ENCODE results near the gene PCDH17.

The PCDH17 gene

GRCh38 chr13:57627663-57628062, 3.9 kb upstream of the PCDH17 start:
- Histone ChIP-seq H3K4me3 (ENCODE audit: low read depth in 1 of 2, low read length in 2 of 2) (no peak overlapping the region), H3K27me3 (ENCODE audit: control insufficient read depth in 1 of 2, insufficient read depth in 2 of 2, low read length in 2 of 2) (peaks cover 24 to 48% of the 10 kb centered on the region in 2 donors), H3K9ac (ENCODE audit: low read depth in 1 of 2, low read length in 2 of 2) (no peak overlapping the region), H3K27ac (ENCODE audit: low read depth, low read length) (no peak overlapping the region), H3K4me1 (ENCODE audit: control insufficient read depth in 1 of 2, insufficient read depth in 2 of 2, low read length in 2 of 2) (peaks cover 0 to 7% of the 10 kb centered on the region in 2 donors), H3K9me3 (ENCODE audit: control insufficient read depth in 1 of 2, low read length in 2 of 2) (peaks cover 0 to 4% of the 10 kb centered on the region in 2 donors), H3K36me3 (ENCODE audit: control insufficient read depth in 1 of 2, insufficient read depth in 2 of 2, low read length in 2 of 2) (no peaks in the 10 kb centered on the region)

- peaks cover 26 to 64% of the 10 kb centered on the region in 2 donors for H3K27me3 ChIP-seq (ENCODE audit: control insufficient read depth in 1 of 2, insufficient read depth in 2 of 2, low read length in 2 of 2)
- H3K9ac ChIP-seq (ENCODE audit: low read depth in 1 of 2, low read length in 2 of 2): no peak overlapping the region
- H3K4me1 ChIP-seq (ENCODE audit: control insufficient read depth in 1 of 2, insufficient read depth in 2 of 2, low read length in 2 of 2): peaks cover 0 to 7% of the 10 kb centered on the region in 2 donors
- H3K4me3 ChIP-seq (ENCODE audit: low read depth in 1 of 2, low read length in 2 of 2): peak overlapping the region; percentile 25 to 29
- peaks cover 0 to 17% of the 10 kb centered on the region in 2 donors for H3K9me3 ChIP-seq (ENCODE audit: control insufficient read depth in 1 of 2, low read length in 2 of 2)
- no peak overlapping the region for H3K27ac ChIP-seq (ENCODE audit: low read depth, low read length)
- no peaks in the 10 kb centered on the region for H3K36me3 ChIP-seq (ENCODE audit: control insufficient read depth in 1 of 2, insufficient read depth in 2 of 2, low read length in 2 of 2)
These were observed 2.1 kb upstream of the PCDH17 start for GRCh38 chr13:57629391-57629804.

- Histone ChIP-seq H3K36me3 (ENCODE audit: control insufficient read depth in 1 of 2, insufficient read depth in 2 of 2, low read length in 2 of 2) (no peaks in the 10 kb centered on the region), H3K4me3 (ENCODE audit: low read depth in 1 of 2, low read length in 2 of 2) (peak overlapping the region; percentile 11 to 32), H3K27ac (ENCODE audit: low read depth, low read length) (no peak overlapping the region), H3K4me1 (ENCODE audit: control insufficient read depth in 1 of 2, insufficient read depth in 2 of 2, low read length in 2 of 2) (peaks cover 0 to 7% of the 10 kb centered on the region in 2 donors), H3K9me3 (ENCODE audit: control insufficient read depth in 1 of 2, low read length in 2 of 2) (peaks cover 0 to 20% of the 10 kb centered on the region in 2 donors), H3K27me3 (ENCODE audit: control insufficient read depth in 1 of 2, insufficient read depth in 2 of 2, low read length in 2 of 2) (peaks cover 26 to 66% of the 10 kb centered on the region in 2 donors), H3K9ac (ENCODE audit: low read depth in 1 of 2, low read length in 2 of 2) (no peak overlapping the region)
These were observed 1.7 kb upstream of the PCDH17 start for GRCh38 chr13:57629821-57630235.

- peak overlapping the region; percentile 57 for H3K4me3 ChIP-seq (ENCODE audit: low read depth in 1 of 2, low read length in 2 of 2)
- peaks cover 0 to 20% of the 10 kb centered on the region in 2 donors for H3K9me3 ChIP-seq (ENCODE audit: control insufficient read depth in 1 of 2, low read length in 2 of 2)
- H3K27me3 ChIP-seq (ENCODE audit: control insufficient read depth in 1 of 2, insufficient read depth in 2 of 2, low read length in 2 of 2): peaks cover 26 to 66% of the 10 kb centered on the region in 2 donors
- H3K4me1 ChIP-seq (ENCODE audit: control insufficient read depth in 1 of 2, insufficient read depth in 2 of 2, low read length in 2 of 2): peaks cover 0 to 7% of the 10 kb centered on the region in 2 donors
- H3K36me3 ChIP-seq (ENCODE audit: control insufficient read depth in 1 of 2, insufficient read depth in 2 of 2, low read length in 2 of 2): no peaks in the 10 kb centered on the region
- H3K9ac ChIP-seq (ENCODE audit: low read depth in 1 of 2, low read length in 2 of 2): no peak overlapping the region
- H3K27ac ChIP-seq (ENCODE audit: low read depth, low read length): no peak overlapping the region
These were observed 616 bp upstream of the PCDH17 start for GRCh38 chr13:57630661-57631595.

- Histone ChIP-seq H3K9me3 (ENCODE audit: control insufficient read depth in 1 of 2, low read length in 2 of 2) (peaks cover 0 to 20% of the 10 kb centered on the region in 2 donors), H3K9ac (ENCODE audit: low read depth in 1 of 2, low read length in 2 of 2) (no peak overlapping the region), H3K4me3 (ENCODE audit: low read depth in 1 of 2, low read length in 2 of 2) (peak overlapping the region; percentile 57), H3K36me3 (ENCODE audit: control insufficient read depth in 1 of 2, insufficient read depth in 2 of 2, low read length in 2 of 2) (no peaks in the 10 kb centered on the region), H3K27ac (ENCODE audit: low read depth, low read length) (peak overlapping the region; percentile 5), H3K27me3 (ENCODE audit: control insufficient read depth in 1 of 2, insufficient read depth in 2 of 2, low read length in 2 of 2) (peaks cover 26 to 66% of the 10 kb centered on the region in 2 donors), H3K4me1 (ENCODE audit: control insufficient read depth in 1 of 2, insufficient read depth in 2 of 2, low read length in 2 of 2) (peaks cover 0 to 7% of the 10 kb centered on the region in 2 donors)
These were observed 964 bp downstream of the PCDH17 start for GRCh38 chr13:57632276-57633140.

- H3K9ac ChIP-seq (ENCODE audit: low read depth in 1 of 2, low read length in 2 of 2): no peak overlapping the region
- peaks cover 26 to 62% of the 10 kb centered on the region in 2 donors for H3K27me3 ChIP-seq (ENCODE audit: control insufficient read depth in 1 of 2, insufficient read depth in 2 of 2, low read length in 2 of 2)
- peak overlapping the region; percentile 45 to 57 for H3K4me3 ChIP-seq (ENCODE audit: low read depth in 1 of 2, low read length in 2 of 2)
- no peaks in the 10 kb centered on the region for H3K36me3 ChIP-seq (ENCODE audit: control insufficient read depth in 1 of 2, insufficient read depth in 2 of 2, low read length in 2 of 2)
- H3K27ac ChIP-seq (ENCODE audit: low read depth, low read length): no peak overlapping the region
- H3K4me1 ChIP-seq (ENCODE audit: control insufficient read depth in 1 of 2, insufficient read depth in 2 of 2, low read length in 2 of 2): peaks cover 0 to 7% of the 10 kb centered on the region in 2 donors
- H3K9me3 ChIP-seq (ENCODE audit: control insufficient read depth in 1 of 2, low read length in 2 of 2): peaks cover 0 to 20% of the 10 kb centered on the region in 2 donors
These were observed 1.8 kb downstream of the PCDH17 start for GRCh38 chr13:57633141-57633949.

GRCh38 chr13:57633950-57634838, 2.6 kb downstream of the PCDH17 start:
- Histone ChIP-seq H3K27ac (ENCODE audit: low read depth, low read length) (no peak overlapping the region), H3K4me3 (ENCODE audit: low read depth in 1 of 2, low read length in 2 of 2) (peak overlapping the region; percentile 45 to 55), H3K9me3 (ENCODE audit: control insufficient read depth in 1 of 2, low read length in 2 of 2) (peaks cover 0 to 20% of the 10 kb centered on the region in 2 donors), H3K4me1 (ENCODE audit: control insufficient read depth in 1 of 2, insufficient read depth in 2 of 2, low read length in 2 of 2) (peaks cover 0 to 7% of the 10 kb centered on the region in 2 donors), H3K9ac (ENCODE audit: low read depth in 1 of 2, low read length in 2 of 2) (no peak overlapping the region), H3K27me3 (ENCODE audit: control insufficient read depth in 1 of 2, insufficient read depth in 2 of 2, low read length in 2 of 2) (peaks cover 19 to 53% of the 10 kb centered on the region in 2 donors), H3K36me3 (ENCODE audit: control insufficient read depth in 1 of 2, insufficient read depth in 2 of 2, low read length in 2 of 2) (no peaks in the 10 kb centered on the region)

- no peak overlapping the region for H3K27ac ChIP-seq (ENCODE audit: low read depth, low read length)
- no peaks in the 10 kb centered on the region for H3K36me3 ChIP-seq (ENCODE audit: control insufficient read depth in 1 of 2, insufficient read depth in 2 of 2, low read length in 2 of 2)
- H3K9me3 ChIP-seq (ENCODE audit: control insufficient read depth in 1 of 2, low read length in 2 of 2): peaks cover 0 to 20% of the 10 kb centered on the region in 2 donors
- no peak overlapping the region for H3K9ac ChIP-seq (ENCODE audit: low read depth in 1 of 2, low read length in 2 of 2)
- peaks cover 13 to 47% of the 10 kb centered on the region in 2 donors for H3K27me3 ChIP-seq (ENCODE audit: control insufficient read depth in 1 of 2, insufficient read depth in 2 of 2, low read length in 2 of 2)
- H3K4me1 ChIP-seq (ENCODE audit: control insufficient read depth in 1 of 2, insufficient read depth in 2 of 2, low read length in 2 of 2): peaks cover 0 to 7% of the 10 kb centered on the region in 2 donors
- peak overlapping the region; percentile 45 to 55 for H3K4me3 ChIP-seq (ENCODE audit: low read depth in 1 of 2, low read length in 2 of 2)
These were observed 3.3 kb downstream of the PCDH17 start for GRCh38 chr13:57634839-57635165.
